ENCODE data around the gene LMO7.
"Not testable (repeated sequence)": the region's sequence is repeated elsewhere in the genome, so short reads cannot be mapped to it uniquely, and the experiment has no call there.

Gene LMO7

DNA sequence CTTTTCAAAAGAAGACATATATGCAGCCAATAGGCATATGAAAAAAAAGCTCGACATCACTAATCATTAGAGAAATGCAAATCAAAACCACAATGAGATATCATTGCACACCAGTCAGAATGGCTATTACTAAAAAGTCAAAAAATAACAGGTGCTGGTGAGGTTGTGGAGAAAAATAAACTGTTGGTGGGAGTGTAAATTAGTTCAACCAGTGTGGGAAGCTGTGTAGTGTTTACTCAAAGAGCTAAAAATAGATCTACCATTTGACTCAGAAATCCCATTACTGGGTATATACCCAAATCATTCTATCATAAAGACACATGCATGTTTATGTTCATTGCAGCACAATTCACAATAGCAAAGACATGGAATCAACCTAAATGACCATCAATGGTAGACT is 106.9 kb downstream of the LMO7 start:
- DNase-seq (ENCODE audit: low read depth in 3 of 3): not testable (repeated sequence)

DNA sequence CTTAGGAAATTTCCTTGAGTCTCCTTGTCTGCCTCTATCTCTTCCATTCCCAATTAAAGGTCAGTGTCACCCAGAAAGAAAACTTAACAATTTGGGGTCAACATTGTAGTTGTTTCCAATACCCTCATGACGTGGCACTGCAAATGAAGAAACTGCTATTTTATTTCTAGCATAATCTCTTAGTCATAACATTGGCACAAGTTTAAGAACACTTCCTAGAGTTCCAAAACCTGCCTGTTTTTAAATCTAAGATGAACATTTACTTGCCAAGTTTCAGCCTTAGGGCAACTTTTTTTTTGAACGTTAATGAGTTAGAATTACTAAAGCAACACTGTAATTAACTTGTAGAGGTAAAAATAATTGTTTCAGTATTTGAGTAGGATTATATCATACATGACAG is 108.0 kb downstream of the LMO7 start:
- no peak for DNase-seq (ENCODE audit: low read depth in 3 of 3)

DNA sequence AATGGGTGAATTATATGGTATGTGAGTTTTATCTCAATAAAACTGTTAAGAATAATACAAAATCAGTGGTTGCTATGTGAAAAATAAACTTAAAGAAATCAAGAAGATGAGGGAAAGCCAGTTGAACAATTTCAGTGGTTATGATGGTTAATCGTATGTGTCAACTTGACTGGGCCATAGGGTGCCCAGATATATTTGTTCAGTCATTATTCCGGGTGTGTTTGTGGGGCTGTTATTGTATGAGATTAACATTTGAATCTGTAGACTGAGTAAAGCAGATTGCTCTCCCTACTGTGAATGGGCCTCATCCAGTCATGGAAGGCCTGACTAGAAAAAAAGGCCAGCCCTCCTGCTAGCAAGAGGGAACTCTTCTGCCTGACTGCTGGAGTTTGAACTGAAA is 109.3 kb downstream of the LMO7 start:
- no peak for DNase-seq (ENCODE audit: low read depth in 3 of 3)

DNA sequence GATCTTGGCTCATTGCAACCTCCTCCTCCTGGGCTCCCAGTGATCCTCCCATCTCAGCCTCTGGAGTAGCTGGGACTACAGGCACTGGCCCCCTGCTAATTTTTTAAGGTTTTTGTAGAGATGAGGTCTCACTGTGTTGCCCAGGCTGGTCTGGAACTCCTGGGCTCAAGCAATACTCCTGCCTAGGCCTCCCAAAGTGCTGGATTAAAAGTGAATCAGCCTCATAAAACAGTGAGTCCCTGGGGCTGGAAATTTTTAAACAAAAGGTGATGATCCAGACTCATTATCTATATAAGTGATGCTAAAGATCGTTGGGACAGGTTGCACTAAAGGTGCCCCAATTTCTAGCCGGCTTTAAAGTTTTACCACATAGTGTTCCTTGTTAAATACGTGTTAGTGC is 112.7 kb downstream of the LMO7 start:
- DNase-seq (ENCODE audit: low read depth in 3 of 3): no peak

GRCh38 chr13:75749407-75749806 is 113.3 kb downstream of the LMO7 start:
- no peak for DNase-seq (ENCODE audit: low read depth in 3 of 3)

DNA sequence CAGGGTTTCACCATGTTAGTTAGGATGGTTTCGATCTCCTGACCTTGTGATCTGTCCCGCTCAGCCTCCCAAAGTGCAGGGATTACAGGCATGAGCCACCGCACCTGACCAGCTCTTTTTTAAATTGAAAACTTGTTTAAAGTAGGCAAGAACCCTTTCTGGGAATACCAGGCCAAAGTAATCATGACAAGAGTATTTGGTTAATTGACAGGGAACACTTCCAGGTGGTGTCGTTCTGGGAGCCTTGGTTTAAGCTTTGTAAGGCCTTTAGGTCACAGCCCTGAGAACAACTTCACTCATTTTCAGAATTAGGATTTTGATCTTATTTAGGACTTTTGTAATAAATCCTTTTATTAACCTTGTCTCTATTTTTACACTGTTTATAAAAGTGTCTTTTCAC is 115.2 kb downstream of the LMO7 start:
- no peak for DNase-seq (ENCODE audit: low read depth in 3 of 3)

- DNase-seq (ENCODE audit: low read depth in 3 of 3): no peak
These were observed 116.7 kb downstream of the LMO7 start for GRCh38 chr13:75752826-75753225.

- DNase-seq (ENCODE audit: low read depth in 3 of 3): no peak
These were observed 118.8 kb downstream of the LMO7 start for GRCh38 chr13:75754936-75755335.

- no peak for DNase-seq (ENCODE audit: low read depth in 3 of 3)
These were observed 121.2 kb downstream of the LMO7 start for GRCh38 chr13:75757336-75757735.

DNA sequence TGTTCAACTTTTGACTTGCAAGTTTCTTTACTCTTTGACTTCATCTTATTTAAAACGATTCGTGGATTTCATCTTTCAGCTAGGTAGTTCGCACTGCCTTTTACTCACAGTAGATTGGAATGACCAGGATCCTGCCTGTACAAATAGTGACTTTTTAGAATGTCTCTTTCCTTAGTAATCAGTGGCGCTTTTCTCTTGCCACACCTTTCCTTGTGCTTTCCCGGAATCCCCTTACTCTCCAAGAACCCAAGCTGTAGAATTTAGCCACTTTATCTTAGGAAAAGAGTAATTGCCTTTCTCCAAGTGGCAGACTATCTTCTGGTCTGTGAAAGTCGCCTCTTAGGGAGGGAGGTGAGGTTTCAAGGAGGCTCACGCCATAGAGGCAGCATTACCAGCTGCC is 123.4 kb downstream of the LMO7 start:
- no peak for DNase-seq (ENCODE audit: low read depth in 3 of 3)

GRCh38 chr13:75760131-75761021 is 124.2 kb downstream of the LMO7 start:
- DNase-seq (ENCODE audit: low read depth in 3 of 3): no peak

- DNase-seq (ENCODE audit: low read depth in 3 of 3): no peak
These were observed 125.2 kb downstream of the LMO7 start for GRCh38 chr13:75761369-75761768.

DNA sequence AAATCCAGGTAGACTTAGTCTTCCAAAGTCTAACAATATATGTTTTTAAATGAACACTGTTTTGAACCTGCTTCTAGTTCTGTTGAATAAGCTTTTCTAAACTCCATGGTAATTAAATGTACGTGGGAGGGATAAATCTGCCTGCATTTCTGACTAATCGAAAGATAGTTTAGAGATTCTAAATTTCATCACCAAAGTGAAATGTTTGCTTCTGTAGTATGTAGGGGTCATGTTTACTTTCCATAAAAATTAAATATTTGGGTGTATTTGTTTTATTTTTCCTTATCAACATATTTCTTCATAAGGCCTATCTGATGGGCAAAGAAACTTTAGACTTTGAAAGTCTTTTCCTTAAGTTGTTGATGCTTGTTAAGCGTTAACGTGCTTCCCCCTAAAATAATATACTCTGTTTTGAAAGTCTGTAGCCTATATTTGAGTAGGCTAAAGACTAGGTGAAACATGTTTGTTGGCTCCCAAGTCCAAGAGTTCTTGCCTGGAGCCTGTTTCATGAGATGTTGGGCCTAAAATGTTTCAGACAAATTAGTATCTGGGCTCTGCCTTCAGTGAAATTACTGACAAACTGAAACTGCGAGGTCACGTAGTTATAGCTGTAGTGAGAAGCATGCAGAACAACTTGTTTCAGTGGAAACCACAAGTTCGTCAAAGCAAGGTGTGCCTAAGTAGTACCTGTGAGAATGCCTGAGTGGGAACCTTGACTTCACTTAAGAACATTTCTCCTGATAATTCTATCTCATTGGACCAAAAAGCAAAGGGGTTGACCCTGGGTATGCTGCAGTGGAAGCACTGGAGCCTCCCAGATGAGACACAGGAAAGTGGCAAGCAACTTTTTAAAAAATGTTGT is 126.2 kb downstream of the LMO7 start:
- no peak for DNase-seq (ENCODE audit: low read depth in 3 of 3)

DNA sequence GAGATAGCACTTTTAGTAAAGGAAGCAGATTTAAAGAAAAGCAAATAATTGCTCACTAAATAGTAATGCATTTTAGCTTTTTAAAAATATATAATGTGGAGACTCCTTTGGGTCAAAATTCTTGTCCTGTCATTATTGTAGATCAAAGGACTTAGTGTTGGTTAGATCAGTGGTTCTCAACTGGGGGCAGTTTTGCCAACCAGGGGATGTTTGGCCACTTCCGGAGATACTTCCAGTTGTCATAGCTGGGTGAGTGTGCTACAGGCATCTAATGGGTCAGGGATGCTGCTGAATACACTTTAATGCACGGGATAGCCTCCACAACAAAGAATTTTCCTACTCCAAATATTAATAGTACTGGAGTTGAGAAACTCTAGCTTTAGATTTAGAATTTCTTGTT is 126.8 kb downstream of the LMO7 start:
- DNase-seq (ENCODE audit: low read depth in 3 of 3): no peak

GRCh38 chr13:75763512-75763911 is 127.4 kb downstream of the LMO7 start:
- DNase-seq (ENCODE audit: low read depth in 3 of 3): no peak

DNA sequence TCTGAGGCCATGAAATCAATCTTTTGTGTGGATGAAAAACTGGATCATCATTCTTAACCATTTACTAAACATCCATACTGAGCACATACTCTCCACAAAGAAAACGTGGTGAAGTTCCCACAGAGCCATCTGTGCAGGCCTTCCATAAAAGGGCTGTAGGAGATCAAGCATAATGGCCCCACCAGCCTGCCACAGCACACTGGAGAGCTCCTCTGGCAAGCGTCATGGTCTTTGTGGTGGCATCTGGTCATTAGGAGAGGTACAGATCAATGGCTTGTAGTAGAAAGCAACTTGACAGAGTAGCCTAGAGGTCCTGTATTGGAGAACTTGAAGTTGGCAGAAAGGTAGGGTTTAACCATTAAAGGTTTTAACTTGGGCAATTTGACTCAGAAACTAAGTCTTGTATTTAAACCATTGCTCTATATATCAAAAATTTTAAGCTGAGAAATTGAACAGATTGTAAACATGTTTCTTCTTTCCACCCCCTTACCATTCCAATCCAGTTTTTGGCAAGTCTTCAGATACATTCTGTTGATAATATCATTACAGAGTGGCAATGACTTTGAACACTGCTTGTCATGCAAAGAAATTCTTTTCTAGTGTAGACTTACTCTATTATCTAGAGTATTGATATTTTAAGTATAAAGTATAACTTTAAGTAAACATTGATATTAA is 128.3 kb downstream of the LMO7 start:
- DNase-seq (ENCODE audit: low read depth in 3 of 3): no peak

GRCh38 chr13:75764926-75765310 is 128.8 kb downstream of the LMO7 start:
- DNase-seq (ENCODE audit: low read depth in 3 of 3): no peak

GRCh38 chr13:75766636-75767035 is 130.5 kb downstream of the LMO7 start:
- no peak for DNase-seq (ENCODE audit: low read depth in 3 of 3)

GRCh38 chr13:75769141-75769905 is 133.2 kb downstream of the LMO7 start:
- DNase-seq (ENCODE audit: low read depth in 3 of 3): no peak

GRCh38 chr13:75770164-75770563 is 134.0 kb downstream of the LMO7 start:
- no peak for DNase-seq (ENCODE audit: low read depth in 3 of 3)

- DNase-seq (ENCODE audit: low read depth in 3 of 3): no peak
These were observed 134.5 kb downstream of the LMO7 start for GRCh38 chr13:75770592-75771011.

DNA sequence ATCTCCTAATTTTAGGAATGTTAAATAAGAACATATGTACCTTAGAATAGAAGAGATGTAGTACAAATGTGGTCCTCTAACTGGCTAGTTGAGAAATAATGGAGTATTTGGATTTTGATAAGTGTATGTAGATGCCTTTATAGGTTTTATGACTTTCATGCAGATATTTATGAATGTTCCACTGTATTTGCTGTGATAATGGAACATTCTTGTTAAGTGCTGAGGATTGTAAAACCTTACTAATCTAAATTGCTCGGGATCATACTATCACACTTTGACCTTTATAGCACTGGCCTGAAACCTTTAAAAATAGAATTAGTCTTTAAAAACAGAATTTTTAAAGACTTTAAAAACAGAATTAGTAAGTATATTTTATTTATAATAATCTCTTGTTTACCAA is 135.1 kb downstream of the LMO7 start:
- no peak for DNase-seq (ENCODE audit: low read depth in 3 of 3)
